Cerebellar cortex (tissue), 1 donor: ENCODE measurements around the gene RIC8B.

Experiments
- DNase-seq: peaks from one replicate; pipeline ENCODE4 v3.0.0-alpha.2; 2015; ENCODE audit warnings: low spot score

The RIC8B gene

DNA sequence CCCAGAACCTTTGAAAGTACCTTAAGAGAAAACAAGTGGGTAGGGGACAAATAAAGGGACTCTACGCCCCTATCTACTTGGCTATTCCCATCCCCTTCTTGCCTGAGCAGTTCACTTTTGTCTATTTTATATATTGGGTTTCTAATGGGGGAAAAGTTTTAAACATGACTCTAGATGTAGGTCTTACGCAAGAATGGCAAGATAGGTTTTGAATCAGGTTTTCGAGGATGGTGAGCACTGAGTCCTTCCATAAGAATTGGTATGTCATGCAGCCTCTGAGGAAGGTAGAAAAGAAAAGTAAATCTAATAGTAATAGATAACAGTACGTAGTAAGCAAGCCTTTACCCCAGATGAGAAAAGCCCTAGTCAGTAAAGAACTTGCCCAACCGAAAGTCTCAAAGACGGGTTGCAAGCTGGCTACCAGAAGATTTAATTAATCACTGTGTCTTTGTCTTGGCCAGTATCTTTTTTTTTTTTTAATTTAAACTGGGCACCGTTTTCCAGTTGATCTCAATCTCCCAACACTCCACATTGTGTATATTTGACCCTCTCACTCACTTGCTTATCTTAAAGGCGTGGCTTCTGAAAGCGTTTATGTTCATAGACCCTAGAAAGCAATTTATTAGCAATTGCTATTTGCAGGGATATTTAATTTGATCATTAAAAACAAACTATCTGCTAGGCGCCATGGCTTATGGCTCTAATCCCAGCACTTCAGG lies 94.7 kb downstream of the RIC8B start:
- no peak for DNase-seq

DNA sequence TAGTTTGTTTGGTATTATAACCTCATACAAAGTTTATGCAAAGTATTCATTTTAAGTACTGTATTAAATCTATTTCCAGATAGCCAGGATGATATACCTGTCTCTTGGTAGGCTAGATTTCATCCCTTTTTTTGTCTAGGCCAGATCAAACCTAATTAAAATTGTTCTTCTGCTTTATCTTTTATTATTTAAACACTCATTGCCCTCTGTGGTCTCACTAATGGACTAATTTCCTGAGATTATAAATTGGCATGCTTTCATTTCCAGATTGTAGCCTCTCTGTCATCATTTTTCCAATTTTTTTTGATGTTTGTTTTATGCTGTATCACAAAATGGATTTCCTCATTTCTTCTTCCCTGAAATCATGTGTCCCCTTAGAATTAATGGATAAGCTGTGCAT lies 95.6 kb downstream of the RIC8B start:
- DNase-seq: no peak

DNA sequence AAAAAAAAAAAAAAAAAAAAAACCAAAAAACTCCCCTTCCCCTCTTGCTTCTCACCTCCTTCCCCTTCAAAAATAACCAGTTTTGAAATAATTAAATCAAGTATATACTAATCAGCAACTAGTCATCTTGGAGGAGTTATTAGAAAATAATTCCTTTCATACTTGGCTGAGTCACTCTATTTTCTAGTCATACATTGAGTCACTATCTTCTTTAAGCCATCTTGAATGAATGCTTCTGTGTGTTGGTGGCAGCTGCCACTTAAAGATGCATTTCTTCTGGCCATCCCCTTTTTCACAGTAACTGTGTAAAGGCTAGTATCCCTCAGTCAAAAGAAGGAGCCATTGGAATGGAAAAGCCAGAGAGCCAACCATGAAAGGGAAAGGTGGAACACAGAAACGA lies 97.0 kb downstream of the RIC8B start:
- no peak for DNase-seq

DNA sequence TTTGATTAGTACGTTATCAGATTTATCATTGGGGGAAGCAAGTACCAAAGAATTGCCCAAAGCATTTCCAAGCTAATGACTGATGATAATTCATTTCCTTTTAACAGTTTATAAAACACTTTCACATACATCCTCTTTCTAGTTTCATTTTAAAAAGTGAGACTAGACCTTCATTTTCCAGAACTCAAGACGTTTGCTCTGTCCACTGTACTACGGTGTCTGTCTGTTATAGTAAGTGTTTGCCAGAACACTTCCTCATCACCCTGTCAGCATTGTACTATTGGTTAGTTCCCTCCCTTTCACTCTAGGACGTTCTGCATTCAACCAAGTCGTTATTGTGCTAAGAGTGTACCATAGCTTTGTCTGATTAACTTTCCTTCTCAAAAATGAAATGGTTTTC lies 99.5 kb downstream of the RIC8B start:
- no peak for DNase-seq

DNA sequence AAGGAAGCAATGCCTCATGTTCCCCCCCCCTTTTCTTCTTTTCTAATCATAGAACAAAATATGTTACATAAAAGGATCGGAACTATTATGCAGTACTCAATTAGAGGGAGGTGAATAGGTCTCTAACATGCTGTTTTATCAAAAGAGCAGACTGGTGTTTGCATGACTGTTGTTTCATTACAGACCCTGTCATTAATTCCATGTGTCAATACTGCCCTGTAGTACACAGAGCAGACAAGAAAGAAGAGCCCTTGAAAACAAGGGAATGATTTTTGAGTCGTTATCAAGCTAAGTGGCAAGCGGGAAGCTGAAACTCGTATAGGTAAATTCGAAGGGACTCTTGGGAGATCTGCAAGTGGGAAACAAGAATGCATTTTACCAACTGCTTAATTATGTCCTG lies 104.3 kb downstream of the RIC8B start:
- no peak for DNase-seq

DNA sequence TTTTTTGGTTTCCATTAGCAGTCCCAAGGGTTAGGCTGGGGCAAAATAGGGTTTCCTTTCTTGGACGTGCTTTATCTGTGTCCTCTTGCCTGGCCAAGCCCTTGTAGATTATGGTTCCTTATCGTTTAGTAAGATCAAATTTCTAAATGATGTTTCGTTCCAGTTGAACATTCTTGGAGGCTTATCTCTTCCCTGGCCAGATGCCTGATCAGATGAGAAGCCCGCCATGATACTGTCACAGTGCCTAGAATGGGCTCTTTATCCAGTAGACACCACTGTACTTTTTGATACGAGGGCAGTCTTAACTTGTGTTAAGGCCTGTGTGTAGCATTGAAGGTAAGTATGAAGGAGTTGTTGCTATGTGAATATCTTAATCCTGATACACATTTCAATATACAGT lies 105.1 kb downstream of the RIC8B start:
- DNase-seq: no peak

DNA sequence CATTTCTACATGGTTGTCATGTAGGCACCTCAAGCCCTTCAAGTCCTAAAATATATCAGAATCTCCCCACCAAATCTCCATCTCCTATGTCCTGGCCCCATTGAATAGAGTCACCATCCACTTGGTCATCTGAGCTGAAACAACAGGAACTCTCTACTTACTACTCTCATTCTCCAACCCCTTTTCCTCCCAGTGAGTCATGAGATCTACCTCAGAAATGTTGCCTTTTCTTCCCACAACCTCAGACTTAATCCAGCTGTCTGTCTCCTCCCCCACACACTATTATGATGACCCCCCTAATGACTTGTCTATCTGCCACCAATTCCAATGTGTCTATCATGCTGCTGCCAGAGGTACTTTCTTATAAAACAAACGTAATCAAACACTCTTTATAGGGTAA lies 108.9 kb downstream of the RIC8B start:
- no peak for DNase-seq

DNA sequence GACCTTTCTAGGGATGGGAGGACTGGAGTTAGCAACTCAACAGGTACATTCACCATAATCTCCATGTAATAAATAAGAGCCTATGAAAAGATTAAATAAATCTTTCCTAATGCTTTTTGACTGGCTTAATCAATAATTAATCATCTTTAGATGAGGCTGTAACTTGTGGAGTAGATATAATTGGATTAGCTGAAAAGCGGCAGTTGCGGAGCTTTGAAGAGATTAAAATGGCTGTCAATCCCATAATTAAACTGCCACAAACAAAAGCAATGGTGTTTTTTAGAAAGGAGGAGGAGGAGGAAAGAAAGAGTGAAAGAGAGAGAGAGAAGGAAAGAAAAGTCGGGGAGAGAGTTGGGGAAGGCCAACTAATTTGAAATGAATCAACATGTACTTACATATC lies 110.5 kb downstream of the RIC8B start:
- DNase-seq: no peak

DNA sequence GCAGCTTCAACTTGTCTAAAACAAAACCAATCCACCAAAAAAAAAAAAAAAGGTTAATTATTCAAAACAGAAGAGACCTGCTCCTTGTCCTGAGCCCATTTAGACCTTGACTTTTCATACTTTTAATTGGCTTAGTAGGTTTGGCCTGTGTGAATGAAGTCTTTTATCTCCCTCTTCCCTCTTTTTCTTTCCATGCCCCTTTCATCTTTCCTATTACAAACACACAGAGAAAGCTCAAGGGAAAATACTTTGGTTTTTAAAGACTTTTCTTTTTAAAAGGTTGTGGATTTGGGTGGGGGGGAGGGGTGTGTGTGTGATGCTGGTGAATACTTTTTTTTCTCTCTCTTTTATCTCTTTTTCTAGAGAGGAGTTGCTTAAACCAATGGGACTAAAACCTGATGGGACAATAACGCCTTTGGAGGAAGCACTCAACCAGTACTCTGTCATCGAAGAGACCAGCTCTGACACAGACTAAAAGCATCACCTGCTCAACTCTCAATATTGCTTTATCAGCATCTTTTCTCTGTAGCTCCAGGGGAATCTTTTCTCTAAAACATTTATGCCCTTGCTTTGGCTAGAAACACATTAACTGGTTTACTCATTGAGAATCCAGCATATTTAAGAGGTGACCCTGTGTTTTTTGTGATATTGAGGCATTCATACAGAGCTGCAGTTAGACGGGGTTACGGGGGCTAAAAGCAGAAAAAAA lies 111.2 kb downstream of the RIC8B start:
- DNase-seq: no peak

DNA sequence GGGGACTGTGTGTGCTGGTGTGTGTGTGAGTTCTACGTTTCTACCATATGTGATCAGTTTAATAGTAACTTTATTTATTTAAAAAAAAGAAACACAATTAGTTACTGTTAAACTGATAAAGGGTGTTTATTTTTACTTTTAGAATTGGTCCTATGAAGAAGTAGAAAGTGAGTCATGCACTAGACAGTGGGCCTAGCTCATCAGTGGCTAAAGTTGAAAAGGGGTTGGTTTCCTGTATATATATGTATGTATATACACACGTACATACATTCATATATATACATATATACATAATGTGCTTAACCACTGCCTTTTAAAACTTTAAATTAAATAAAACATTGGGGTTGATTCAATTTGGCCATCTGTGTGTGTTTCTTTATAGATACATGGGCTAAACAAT lies 112.5 kb downstream of the RIC8B start:
- DNase-seq: no peak

DNA sequence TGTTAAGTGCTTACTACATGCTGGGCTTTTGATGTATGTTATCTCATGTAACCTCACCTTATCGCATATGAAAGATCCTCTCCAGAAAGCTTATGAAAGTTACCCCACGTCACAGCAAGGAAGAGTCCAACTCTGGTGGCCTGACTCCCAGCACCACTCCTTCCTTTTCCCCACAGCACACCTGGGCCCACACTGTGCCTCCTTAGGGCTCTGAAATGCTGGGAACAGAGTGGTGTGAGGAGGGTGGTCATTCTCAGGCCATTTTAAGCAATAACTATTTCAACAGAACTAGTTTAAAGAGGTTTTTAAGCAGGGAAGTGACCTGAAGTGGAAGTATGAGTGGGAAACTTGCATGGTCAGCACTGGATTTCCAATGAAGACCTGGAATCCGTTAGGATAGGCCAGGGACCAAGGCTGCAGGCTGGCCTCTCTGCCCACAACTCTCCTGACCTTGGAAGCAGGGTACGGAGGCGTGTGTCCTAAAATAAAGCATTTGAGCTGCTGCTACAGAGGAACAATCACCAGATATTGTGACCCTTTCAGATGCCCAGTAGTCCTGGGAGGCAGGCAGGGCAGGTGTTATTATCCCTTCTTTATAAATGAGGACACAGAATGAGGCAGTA lies 114.0 kb downstream of the RIC8B start:
- DNase-seq: no peak

DNA sequence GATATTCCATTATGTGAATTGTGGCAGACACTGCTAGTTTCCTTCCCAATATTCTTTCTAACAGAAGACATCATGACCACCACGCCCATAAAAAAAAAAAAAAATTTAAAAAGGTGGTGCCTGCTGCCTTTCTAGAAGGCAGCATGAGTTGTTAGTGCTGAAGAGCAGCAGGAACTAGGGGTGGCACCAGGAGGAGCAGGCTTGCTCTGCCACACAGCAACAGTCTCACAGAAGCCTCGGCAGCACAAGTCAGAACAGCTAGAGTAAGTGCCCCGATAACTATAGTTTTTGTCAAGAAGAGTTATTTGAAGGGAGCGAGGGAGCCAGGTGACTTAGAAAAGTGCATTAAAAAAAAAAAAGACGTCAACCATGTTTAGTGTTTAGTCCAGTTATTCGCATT lies 114.8 kb downstream of the RIC8B start:
- no peak for DNase-seq

DNA sequence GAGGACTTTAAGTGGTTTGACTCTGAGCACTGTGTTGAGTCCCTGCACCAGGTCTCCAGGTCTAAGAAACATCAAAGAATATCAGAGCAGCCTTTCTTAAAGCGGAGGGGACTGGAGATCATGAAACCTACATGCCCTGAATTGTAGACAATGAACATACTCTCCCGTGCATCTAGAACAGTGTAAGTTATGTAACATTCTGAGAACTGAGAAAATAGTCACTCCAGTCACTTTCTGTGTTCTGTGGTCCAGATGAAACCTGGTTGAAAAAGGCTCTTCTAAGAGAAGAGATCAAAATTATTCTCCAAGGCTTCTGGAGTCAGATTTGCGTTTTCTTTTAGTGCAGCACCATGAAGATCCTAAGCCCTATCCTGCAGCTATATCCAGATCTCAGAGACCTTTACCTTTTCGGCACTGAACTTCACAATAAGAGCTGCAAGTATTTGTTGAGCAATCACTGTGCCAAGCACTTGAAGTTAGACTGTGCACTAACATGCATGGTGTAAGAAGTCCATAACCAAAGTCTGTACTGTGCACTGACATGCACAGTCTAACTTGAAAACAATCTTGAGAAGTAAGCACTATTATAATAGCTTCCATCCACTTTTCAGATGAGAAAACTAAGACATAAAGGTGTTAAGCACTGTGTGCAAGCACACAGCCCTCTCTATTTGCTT lies 115.6 kb downstream of the RIC8B start:
- DNase-seq: no peak

DNA sequence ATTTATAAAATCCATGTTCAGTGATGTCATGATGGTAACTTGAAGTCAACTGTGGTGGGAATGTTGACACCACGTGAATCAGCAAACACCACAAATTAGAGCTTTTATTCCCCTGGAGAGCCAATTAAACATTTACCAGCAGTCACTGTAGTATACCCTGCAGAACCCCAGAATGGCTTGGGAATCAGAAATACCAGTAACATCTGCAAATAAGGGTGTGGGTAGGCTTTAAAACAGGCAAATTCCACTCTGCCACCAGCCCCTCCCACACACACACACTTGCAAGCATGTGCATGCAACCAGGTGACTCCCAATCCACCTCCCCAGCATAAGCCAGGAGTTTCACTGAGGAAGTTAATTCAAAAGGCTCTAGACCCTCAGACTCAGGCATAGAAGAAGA lies 117.6 kb downstream of the RIC8B start:
- DNase-seq: no peak

DNA sequence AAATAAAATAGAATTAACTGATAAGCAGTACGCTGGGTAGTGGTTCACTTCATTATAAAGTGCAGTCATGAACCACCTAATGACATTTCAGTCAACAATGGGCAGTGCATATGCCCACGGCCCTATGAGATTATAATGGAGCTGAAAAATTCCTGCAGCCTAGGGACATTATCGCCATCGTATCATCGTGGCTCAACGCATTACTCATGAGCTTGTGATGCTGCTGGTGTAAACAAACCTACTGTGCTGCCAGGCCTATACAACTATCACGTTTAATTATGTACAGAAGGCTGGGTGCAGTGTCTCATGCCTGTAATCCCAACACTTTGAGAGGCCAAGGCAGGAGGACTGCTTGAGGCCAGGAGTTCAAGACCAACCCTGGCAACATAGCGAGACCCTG lies 119.0 kb downstream of the RIC8B start:
- no peak for DNase-seq

DNA sequence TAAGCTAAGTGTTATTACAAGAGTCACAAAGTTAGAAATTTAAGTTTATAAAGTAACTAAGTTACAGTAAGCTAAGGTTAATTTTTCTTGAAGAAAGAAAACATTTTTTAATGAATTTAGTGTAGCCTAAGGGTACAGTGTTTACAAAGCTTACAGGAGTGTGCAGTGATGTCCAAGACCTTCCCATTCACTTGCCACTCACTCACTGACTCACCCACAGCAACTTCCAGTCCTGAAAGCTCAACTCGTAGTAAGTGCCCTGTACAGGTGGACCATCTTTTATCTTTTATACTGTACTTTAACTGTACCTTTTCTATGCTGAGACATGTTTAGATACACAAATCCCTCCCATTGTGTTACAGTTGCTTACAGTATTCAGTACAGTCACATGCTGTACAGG lies 120.3 kb downstream of the RIC8B start:
- DNase-seq: no peak

DNA sequence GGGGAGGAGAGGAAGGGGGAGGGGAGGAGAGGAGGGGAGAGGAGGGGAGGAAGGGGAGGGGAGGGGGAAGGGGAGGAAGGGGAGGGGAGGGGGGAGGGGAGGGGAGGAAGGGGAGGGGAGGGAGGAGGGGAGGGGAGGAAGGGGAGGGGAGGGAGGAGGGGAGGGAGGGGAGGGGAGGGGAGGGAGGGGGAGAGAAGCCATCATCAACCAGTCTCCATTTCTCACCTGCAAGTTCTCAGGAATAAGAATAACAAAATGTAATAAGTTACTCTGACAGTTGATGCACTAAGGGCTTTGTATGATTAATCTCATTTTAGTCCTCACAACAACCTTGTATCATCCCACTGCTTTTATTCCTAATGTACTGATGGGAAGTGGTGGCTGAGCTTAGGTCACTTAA lies 122.1 kb downstream of the RIC8B start:
- no peak for DNase-seq

DNA sequence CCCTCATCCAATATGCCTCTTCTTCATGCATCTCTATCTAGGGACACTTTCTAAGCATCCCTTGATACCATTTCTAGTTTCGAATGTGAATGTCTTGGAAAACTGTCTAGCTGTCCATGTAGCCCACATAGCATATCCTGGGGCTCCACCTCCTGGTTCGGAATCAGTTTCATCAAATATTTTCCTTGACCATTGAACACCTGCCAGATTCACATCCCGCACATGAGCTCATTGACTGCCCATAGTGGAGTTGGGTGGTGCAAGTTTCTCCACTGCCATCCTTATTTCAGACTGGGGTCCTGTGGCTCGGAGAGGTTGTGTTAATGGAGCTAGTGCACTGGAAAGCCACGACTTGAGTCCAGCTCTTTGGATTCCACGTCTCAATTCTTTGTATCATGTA lies 122.6 kb downstream of the RIC8B start:
- DNase-seq: no peak

DNA sequence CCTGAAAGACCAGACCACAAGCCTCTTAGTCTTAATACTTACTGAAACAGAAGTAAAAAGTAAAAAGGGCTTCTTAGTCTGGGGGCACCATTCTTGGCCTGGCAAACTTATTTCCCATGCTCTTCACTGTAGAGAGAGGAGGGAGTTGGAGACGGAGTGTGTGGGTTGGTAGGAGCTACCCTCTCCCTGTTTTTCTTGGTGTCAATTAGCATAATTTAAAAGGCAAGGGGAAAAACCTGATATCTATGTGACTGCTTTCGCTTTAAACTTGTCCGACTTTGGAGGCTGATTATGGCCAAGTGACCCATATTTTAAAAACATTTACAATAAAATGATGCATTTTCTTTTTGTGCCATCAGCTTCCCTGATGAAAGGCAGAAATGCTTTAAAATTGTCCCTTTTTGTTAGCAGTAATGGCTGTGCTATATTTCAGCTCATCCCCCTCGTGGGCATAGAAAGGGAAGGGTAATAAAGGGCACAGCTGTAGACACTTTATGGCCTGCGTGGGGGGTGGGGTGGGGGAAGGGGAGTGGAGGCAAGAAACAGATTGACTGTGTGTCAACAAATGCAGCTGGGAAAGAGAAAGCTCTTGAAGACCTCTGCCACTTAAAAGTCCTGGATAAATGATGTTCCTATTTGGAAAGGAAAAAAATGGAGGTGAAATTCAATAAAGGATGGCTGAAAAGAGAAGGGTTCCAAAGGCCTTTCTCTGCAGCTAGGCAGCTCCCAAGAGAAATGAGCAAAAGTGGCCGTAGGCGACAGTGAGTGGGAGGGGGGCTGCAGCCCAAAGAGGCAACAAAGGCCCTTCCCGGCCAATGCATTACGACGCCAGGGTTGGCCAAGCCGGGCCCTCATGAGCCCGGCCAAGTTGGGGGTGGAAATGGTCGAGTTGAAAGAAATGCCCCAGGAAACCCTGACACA lies 123.8 kb downstream of the RIC8B start:
- DNase-seq: no peak

DNA sequence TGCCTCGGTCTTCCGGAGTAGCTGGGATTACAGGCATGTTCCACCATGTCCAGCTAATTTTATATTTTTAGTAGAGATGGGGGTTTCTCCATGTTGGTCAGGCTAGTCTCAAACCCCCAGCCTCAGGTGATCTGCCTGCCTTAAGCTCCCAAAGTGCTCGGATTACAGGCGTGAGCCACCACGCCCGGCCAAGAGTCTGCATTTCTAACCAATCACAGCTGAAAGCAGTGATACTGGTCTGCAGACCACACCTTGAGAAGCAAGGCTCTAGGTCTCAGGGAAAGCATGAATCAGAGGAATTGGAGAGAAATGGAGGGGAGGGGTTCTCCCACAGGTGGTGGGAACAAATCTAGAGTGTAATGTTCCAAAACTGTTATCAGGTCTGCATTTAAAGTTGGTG lies 126.1 kb downstream of the RIC8B start:
- no peak for DNase-seq

DNA sequence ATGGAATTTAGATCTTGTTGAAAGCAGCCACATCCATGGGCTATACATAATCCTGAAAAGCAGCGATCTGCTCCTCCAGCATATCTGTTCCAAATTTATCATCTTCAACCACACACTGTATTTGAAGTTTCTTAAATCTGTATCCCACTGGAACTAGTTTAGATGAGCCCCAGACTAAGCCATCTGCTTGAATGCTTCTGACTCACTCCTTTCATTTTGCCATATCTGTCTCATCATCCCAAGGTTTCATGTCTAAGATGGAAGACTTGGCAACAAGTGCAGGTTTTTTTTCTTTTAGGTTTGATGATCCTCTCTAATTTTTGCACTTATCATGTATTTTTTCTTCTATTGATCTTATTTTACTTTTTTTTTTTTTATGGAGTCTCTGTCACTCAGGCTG lies 126.8 kb downstream of the RIC8B start:
- DNase-seq: no peak

DNA sequence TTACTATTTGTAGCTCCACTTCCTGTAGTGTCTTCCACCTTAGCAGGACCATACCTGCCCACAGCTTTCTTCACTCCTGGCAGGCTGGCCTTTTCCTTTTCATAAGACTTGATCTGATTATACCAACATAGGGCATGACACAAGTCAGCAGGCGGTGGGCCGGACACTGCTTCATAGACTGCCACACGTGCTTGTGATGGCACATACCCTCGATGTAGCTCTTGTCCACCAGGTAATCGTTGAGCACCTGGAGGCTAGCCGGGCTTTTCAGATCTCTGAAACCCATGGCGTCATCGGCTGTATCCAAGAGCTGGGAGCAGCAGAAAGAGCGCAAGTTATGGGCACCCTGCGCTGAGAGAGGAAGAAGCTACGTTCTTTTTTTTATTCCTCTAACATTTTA lies 127.6 kb downstream of the RIC8B start:
- no peak for DNase-seq
